Thyroid gland (tissue), 4 donors: ENCODE data around the gene ZNF438. TPM values are rescaled to one million over a fixed set of nuclear protein-coding genes. Genes with fewer than 3 reads are reported as not detected.

Experiments used
- DNase-seq, 2 donors: peaks; one replicate each; pipeline ENCODE4 v3.0.0-alpha.2; 2019
- H3K27ac ChIP-seq, 3 donors: fragments of 200-600 bp; sonication (generic); 1 replicate in 2 of 3; 2 replicates in 1 of 3; pipeline ENCODE4 v1.5.1; 2016 to 2019; ENCODE audit warnings: mild to moderate bottlenecking in 1 of 3, moderate library complexity in 1 of 3
- H3K27me3 ChIP-seq: fragments of 200-600 bp; sonication (generic); one replicate; pipeline ENCODE4 v1.5.1; 2019
- H3K36me3 ChIP-seq, 2 donors: fragments of 200-600 bp; sonication (generic); one replicate each; pipeline ENCODE4 v1.5.1; 2016 to 2019
- H3K4me1 ChIP-seq, 2 donors: fragments of 200-600 bp; sonication (generic); one replicate each; pipeline ENCODE4 v1.5.1; 2017 to 2019
- H3K4me3 ChIP-seq, 3 donors: fragments of 200-600 bp; sonication (generic); replicated peaks in 1 of 3; 1 replicate in 2 of 3; 2 replicates in 1 of 3; pipeline ENCODE4 v1.5.1; 2016; ENCODE audit warnings: mild to moderate bottlenecking in 1 of 3
- H3K9me3 ChIP-seq: fragments of 200-600 bp; sonication (generic); one replicate; pipeline ENCODE4 v1.5.1; 2017
- POLR2A ChIP-seq, 2 donors: fragments of 450-650 bp; IDR thresholded peaks; one replicate each; pipeline ENCODE4 v1.6.1; 2017; ENCODE audit warnings: antibody characterized with exemption in 2 of 2, mild to moderate bottlenecking in 2 of 2, moderate library complexity in 1 of 2
- WGBS, 2 donors: methylation state at CpG; one replicate each; pipeline ENCODE4 v1.1.5; 2017; 5-methylcytosine and 5-hydroxymethylcytosine counted together
- intact Hi-C: fragments of 100-400 bp; cut with DNase I; formaldehyde crosslinking; loops from one replicate; pipeline ENCODE4 v1.15.1; 2023
- total RNA-seq, 4 donors: library from RNA; depleted of rRNA; stranded (reverse); fragments of >200 nt; gene quantifications; one replicate each; pipeline ENCODE4 v1.2.3, GENCODE V29; 2016
- TF ChIP-seq, protein P1 (sequence below), 6 experiments: fragments of 200-600 bp in 3 of 6; fragments of 450-650 bp in 3 of 6; sonication (generic) in 3 of 6; IDR thresholded peaks; one replicate each; pipeline ENCODE4 v1.5.1; 2016 to 2019; ENCODE audit warnings: antibody characterized with exemption in 6 of 6, mild to moderate bottlenecking in 2 of 6, inconsistent platforms in 1 of 6, moderate library complexity in 1 of 6

ZNF438 gene
- total RNA-seq, 4 donors from 2014 or later = 19.2 to 21.8 (median 20.3) TPM

DNA sequence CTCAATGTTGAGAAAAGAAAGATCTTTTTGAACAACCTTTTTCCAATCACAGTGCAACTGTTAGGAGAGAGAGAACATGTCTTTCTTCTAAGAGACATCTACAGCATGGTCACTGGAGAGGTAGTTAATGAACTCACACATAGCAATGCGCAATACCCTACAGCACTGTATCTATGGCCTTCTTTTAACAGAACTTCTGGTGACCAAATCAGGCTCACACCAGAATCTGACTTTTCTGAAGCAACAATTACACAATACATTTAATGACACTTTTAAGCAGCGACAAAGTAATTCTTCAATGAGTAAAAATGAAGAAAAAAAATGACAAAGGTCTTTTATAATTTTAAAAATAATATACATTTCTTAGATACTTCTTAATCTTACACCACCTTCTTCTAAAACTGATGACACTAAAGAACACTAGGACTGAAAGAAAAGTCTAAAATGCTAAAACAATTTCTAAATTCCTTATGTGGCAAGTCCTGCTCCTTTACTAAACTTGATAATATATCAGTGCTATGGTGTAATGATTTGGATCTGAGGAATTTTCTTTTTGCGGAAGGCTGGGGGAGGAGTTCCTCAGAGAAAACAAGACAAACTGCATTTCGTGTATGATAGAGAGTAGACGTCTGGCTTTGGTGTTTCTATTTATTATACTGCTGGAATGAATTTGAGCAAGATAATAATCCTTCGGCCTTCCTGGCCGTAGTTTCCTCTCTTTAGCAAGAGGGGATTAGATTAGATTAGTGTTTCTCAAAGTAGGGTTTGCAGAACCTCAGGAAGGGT lies 166.3 kb downstream of the ZNF438 start:
- Histone ChIP-seq H3K27ac (no peak overlapping the region), H3K27me3 (no peaks in the 10 kb centered on the region), H3K4me1 (peaks cover 0 to 24% of the 10 kb centered on the region in 2 donors), H3K9me3 (no peaks in the 10 kb centered on the region), H3K4me3 (no peak overlapping the region), H3K36me3 (no peaks in the 10 kb centered on the region)
- no peak for TF ChIP-seq POLR2A (IDR thresholded peaks at IDR 0.05)
- TF ChIP-seq, protein P1, sequence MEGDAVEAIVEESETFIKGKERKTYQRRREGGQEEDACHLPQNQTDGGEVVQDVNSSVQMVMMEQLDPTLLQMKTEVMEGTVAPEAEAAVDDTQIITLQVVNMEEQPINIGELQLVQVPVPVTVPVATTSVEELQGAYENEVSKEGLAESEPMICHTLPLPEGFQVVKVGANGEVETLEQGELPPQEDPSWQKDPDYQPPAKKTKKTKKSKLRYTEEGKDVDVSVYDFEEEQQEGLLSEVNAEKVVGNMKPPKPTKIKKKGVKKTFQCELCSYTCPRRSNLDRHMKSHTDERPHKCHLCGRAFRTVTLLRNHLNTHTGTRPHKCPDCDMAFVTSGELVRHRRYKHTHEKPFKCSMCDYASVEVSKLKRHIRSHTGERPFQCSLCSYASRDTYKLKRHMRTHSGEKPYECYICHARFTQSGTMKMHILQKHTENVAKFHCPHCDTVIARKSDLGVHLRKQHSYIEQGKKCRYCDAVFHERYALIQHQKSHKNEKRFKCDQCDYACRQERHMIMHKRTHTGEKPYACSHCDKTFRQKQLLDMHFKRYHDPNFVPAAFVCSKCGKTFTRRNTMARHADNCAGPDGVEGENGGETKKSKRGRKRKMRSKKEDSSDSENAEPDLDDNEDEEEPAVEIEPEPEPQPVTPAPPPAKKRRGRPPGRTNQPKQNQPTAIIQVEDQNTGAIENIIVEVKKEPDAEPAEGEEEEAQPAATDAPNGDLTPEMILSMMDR (IDR thresholded peaks at IDR 0.05) = no peak
- no peak for DNase-seq
- 72 to 89% methylated on average over 7 of the region's 7 CpGs for WGBS, 2 donors
- intact Hi-C loops = no loop called here

DNA sequence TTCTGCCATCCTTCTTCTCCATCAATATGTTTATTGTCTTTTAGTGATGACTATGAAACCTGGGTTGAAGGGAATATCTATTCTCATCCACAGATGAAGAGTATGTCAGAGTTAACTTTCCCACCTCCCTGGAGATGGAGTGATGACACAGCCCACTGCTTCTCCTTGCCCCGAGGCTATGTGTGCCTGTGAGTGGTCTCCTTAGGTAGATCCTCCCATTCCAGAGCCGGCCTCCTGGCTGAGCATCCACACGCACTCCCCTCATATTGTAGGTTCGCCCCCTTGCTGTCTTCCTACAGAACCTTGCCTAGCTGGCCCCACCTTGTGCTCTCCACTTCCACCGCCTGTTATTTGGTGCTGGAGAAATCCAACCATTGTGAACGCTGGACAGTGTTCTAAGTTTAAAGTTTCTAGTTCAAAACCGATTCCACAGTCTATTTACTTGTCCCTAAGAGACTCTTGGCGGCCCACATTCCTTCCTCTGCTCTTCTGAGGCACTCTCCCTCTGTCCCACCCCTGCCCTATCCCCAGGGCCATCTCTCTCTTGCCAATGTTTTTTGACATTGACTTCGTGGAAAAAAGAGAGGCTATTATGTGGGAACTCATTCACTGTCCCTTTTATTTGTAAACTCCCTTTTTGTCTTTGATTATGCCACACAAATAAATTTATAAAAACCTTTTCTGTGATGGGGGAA lies 168.0 kb downstream of the ZNF438 start:
- Histone ChIP-seq H3K27ac (peak overlapping the region in 2 of 3 donors; percentile 24 to 47), H3K4me3 (no peak overlapping the region), H3K36me3 (no peaks in the 10 kb centered on the region), H3K4me1 (peaks cover 0 to 27% of the 10 kb centered on the region in 2 donors), H3K27me3 (no peaks in the 10 kb centered on the region), H3K9me3 (no peaks in the 10 kb centered on the region)
- intact Hi-C loops = no loop called here
- TF ChIP-seq POLR2A (IDR thresholded peaks at IDR 0.05) = no peak
- TF ChIP-seq, protein P1 (IDR thresholded peaks at IDR 0.05) = no peak
- 85 to 86% methylated on average over 9 of the region's 9 CpGs for WGBS, 2 donors
- no peak for DNase-seq

DNA sequence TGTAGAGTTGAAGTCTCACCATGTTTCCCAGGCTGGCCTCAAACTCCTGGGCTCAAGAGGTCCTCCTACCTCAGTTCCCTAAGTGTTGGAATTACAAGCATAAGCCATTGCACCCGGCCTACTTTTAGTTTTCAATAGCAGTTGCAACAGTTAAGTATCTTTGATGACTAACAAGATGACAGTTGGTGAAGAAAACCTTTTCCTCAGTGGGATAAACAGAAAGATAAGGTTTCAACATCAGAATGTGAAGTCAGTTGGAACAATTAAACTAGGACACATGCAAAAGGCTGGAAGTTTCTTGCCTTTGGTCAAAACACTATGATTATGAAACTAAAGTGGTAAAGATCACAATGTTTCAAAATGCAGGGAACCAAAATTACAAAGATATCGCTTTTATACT lies 169.2 kb downstream of the ZNF438 start:
- Histone ChIP-seq H3K4me1 (peaks cover 6 to 39% of the 10 kb centered on the region in 2 donors), H3K4me3 (no peak overlapping the region), H3K36me3 (no peaks in the 10 kb centered on the region), H3K27me3 (no peaks in the 10 kb centered on the region), H3K9me3 (no peaks in the 10 kb centered on the region), H3K27ac (peak overlapping the region; percentile 24 to 47 (median 40))
- DNase-seq = no peak
- intact Hi-C loops = no loop called here
- WGBS, 2 donors = 62 to 71% methylated on average over 2 of the region's 2 CpGs
- TF ChIP-seq, protein P1 (IDR thresholded peaks at IDR 0.05) = no peak
- no peak for TF ChIP-seq POLR2A (IDR thresholded peaks at IDR 0.05)

DNA sequence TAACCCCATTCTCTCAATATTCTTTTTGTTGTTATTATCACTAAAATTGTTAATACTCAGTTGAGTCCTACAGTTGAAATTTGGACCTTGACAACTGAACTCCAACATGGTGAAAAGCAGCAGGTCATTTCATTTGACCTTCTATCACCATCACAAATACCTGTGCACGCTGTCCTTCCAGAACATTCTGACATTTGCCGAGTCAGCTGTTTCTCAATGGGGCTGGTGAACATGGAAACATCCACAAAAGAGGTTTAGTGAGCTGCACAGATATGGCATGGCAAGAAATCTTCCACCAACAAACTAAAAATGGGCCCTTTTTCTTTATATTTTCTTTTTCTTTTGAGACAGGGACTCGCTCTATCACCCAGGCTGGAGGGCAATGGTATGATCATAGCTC lies 169.7 kb downstream of the ZNF438 start:
- H3K4me3 ChIP-seq = no peak overlapping the region
- H3K9me3 ChIP-seq = no peaks in the 10 kb centered on the region
- intact Hi-C loops = no loop called here
- 91 to 98% methylated on average over 3 of the region's 3 CpGs for WGBS, 2 donors
- no peak for TF ChIP-seq POLR2A (IDR thresholded peaks at IDR 0.05)
- TF ChIP-seq, protein P1 (IDR thresholded peaks at IDR 0.05) = no peak
- no peak for DNase-seq
- peak overlapping the region in 2 of 3 donors; percentile 11 to 40 for H3K27ac ChIP-seq
- peaks cover 11 to 44% of the 10 kb centered on the region in 2 donors for H3K4me1 ChIP-seq
- H3K27me3 ChIP-seq = no peaks in the 10 kb centered on the region
- H3K36me3 ChIP-seq = no peaks in the 10 kb centered on the region

DNA sequence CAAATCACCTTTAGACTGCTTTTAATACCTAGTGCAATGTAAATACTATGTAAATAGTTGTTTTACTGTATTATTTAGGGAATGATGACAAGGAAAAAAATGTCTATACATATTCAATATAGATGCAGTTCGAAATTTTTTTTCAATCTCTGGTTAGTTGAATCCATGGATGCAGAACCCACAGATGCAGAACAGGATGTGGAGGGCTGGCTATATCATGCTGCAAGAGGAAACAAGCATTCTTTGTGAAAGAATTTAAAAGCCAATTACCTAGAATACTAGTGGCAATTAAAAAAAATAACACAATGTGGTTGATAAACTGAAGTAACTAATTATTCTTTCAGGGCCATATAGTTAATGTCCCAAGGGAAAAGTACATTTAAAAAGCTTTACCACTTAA lies 170.4 kb downstream of the ZNF438 start:
- peaks cover 16 to 52% of the 10 kb centered on the region in 2 donors for H3K4me1 ChIP-seq
- no peaks in the 10 kb centered on the region for H3K9me3 ChIP-seq
- no peaks in the 10 kb centered on the region for H3K27me3 ChIP-seq
- H3K4me3 ChIP-seq = no peak overlapping the region
- intact Hi-C loops = no loop called here
- no peak overlapping the region for H3K27ac ChIP-seq
- DNase-seq = no peak
- H3K36me3 ChIP-seq = no peaks in the 10 kb centered on the region
- TF ChIP-seq, protein P1 (IDR thresholded peaks at IDR 0.05) = no peak
- no peak for TF ChIP-seq POLR2A (IDR thresholded peaks at IDR 0.05)
- 77 to 83% methylated on average over 1 of the region's 1 CpG for WGBS, 2 donors
